Peyer's patch (tissue), 4 donors: Measurements from ENCODE around the gene NGFR.

Experiments used
- POLR2A ChIP-seq, 2 donors: fragments of 450-650 bp; IDR thresholded peaks; one replicate each; pipeline ENCODE4 v1.5.1; 2017; ENCODE audit warnings: antibody characterized with exemption in 2 of 2, mild to moderate bottlenecking in 2 of 2, moderate library complexity in 2 of 2
- TF ChIP-seq, protein P1 (sequence below), 6 experiments: fragments of 450-650 bp in 4 of 6; fragments of 200-600 bp in 2 of 6; sonication (generic) in 1 of 6; IDR thresholded peaks; one replicate each; pipeline ENCODE4 v1.5.1; 2017 to 2019; ENCODE audit warnings: antibody characterized with exemption in 6 of 6, mild to moderate bottlenecking in 3 of 6, moderate library complexity in 1 of 6

DNA sequence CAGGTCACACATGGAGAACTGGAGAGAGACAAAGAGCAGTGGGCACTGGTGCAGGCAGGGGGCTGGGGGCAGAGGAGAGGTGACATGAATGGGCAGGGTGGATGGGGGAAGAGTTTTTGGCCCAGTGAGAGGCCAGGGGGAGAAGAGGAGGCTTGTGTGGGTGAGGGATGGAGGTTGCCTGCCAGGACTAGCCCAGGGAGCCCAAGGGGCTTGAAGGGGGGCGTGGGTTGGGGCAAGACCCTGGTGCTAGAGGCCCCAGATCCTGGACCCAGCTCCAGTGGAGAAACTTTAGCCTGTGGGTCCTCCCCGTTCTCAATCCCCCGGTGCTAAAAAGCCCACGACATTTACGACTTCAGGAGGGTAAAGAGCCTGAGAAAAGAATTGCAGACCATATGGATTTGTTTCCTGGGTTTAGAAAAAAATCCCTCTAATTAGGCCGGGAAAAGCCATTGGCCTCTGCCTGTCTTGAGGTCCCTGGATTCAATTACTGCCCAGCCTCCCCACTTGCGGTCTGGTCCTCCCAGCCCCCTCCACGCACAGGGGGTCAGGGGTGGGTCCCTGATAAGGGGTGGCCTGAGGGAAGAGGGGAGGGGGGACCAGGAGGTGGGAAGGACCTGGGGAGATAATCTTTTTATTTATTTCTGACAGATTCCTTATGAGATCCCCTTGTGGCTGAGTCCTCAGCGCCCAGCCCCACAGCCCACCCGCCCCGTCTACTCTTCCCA is 33.0 kb downstream of the NGFR start:
- TF ChIP-seq POLR2A (IDR thresholded peaks at IDR 0.05) = no peak
- TF ChIP-seq, protein P1, sequence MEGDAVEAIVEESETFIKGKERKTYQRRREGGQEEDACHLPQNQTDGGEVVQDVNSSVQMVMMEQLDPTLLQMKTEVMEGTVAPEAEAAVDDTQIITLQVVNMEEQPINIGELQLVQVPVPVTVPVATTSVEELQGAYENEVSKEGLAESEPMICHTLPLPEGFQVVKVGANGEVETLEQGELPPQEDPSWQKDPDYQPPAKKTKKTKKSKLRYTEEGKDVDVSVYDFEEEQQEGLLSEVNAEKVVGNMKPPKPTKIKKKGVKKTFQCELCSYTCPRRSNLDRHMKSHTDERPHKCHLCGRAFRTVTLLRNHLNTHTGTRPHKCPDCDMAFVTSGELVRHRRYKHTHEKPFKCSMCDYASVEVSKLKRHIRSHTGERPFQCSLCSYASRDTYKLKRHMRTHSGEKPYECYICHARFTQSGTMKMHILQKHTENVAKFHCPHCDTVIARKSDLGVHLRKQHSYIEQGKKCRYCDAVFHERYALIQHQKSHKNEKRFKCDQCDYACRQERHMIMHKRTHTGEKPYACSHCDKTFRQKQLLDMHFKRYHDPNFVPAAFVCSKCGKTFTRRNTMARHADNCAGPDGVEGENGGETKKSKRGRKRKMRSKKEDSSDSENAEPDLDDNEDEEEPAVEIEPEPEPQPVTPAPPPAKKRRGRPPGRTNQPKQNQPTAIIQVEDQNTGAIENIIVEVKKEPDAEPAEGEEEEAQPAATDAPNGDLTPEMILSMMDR (IDR thresholded peaks at IDR 0.05) = no peak
